NCI-H345 treated with DMSO at 0.1 percent for 48 hours (cell line): ENCODE results near the gene NFS1.

Experiments
- DNase-seq: peaks from one replicate; lab custom pipeline; 2025; ENCODE audit not compliant: unreplicated experiment; lab: John Stamatoyannopoulos, UW

The NFS1 gene

DNA sequence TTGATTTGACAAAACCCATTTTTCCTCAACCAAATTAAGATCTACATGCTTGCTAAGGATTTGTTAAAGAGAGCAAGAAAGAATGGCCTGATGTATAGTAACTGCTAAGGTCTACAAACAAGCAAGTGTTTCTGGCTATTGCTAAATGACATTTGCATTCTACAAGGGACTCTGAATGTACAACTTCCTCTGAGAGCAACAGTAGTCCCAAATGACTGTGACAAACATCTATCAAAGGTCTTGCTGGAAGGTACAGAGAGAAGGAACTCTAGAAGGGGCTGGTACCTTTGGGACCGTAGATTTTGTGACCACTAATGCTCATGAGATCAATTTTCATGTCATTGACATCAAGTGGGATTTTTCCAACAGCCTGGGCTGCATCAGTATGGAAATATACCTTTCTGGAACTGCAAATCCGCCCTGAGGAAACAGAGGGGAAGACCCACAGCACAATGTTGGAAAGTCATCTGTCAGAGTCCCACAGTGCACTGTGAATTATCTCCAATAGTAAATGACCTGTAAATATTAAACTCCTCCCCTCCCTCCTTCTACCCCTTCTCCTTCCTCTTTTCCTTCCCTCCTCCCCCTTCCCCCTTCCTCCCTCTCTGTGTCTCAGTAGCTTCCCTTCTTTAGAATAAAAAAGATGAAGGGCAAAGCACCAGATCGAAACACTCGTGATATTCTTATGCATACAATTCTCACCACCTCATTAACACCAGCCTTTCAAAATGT, 18.5 kb downstream of the NFS1 start:
- no peak for DNase-seq

DNA sequence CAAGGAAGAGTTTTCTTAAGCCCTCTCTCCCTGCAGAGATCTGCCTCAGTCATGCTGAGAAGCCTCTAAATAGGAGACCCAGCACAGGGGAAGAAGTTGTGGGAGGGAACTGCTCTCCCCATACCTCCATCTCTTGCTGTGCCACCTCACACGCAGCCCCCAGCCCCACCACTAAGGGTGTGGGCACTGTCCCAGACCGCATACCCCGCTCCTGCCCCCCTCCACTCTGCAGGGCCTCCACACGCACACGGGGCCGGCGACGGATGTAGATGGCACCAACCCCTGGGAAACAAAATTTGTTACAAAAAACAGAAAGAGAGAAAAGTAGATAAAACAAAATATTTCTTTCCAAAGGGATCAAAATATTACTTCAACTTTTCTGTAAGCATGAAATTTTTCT, 24.2 kb downstream of the NFS1 start:
- no peak for DNase-seq

GRCh38 chr20:35673884-35674283, 25.3 kb downstream of the NFS1 start:
- no peak for DNase-seq

DNA sequence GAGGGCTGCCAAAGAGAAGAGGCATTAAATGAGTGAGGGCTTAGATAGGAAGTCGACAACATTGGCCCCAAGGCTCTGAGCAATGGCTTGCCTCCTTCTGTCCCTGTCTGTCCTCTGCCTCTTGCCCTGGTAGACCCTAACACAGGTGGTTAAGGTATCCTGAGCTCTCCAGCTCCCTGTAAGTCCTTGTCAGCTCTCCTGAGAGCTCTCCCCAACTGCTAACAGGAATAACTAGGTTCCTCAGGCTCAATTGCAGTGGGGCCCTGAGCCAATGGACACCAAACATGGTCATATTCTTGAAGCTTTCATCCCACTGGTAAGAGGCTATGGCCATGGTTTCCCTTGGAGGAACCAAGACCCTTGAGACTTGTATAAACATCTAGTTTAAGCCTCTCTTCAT, 29.5 kb downstream of the NFS1 start:
- no peak for DNase-seq

DNA sequence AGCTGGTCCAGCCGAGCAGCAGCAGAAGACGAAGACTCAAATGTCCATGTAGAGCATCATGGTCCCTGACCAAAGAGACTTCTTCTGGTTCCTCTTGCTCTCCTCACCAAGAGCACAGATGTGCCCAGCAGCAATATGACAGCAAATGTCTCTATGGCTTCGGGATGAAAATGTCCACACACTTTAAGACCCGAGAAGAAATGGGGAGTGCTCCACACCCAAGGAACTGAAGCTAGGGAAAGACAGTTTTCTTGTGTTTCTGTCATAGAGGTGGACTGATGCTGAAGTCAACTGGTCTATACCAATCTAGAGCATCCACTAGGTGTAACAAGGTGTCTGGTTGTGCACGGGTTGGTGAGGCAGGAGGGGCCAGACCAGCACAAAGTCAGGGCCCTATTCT, 29.9 kb downstream of the NFS1 start:
- no peak for DNase-seq

- DNase-seq: no peak
These were observed 33.2 kb downstream of the NFS1 start for GRCh38 chr20:35665949-35666288.

DNA sequence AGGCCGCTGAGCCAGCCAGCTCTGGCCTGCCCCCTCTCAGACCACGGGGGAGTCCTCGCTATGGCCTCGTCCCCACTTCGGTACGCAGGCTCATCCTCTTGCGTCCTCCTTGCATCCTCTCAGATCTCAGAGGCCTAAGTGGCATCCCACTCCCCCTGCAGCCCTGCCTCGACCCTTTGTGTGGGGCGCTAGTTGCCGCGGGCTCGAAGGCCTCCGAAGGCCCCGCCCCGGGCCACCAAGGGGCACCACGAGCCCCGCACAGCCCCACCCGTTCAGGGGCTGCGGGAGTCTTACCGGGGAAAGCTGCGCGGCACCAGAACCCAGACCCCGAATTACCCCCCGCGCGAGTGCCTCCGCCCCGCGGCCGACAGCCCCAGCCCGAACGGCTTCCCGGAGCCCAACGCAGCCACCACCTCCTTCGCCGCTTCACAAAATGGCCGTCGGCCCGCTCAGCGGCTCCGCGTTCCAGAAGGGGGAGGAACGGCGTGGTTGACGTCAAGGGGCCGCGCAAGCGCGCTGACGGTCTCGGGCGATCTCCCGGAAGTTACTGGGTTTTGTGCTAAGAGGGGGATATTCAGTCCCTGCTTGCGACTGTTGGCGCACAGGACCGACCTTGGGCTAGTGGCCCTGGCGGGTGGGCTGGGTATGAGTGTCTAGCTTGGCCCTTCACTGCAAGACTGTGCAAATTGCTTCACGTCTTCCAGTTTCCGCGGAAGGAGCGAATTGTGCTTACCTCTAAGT, 34.5 kb downstream of the NFS1 start, which contains the start of the genes CPNE1 and RBM12:
CPNE1 (minus strand) TSS at position 435 of the 741 bp plus-strand sequence. CDS start 31,977 bp downstream, outside the sequence.
RBM12 (minus strand) TSS at position 435 of the 741 bp plus-strand sequence. CDS start 9,578 bp downstream, outside the sequence.
- DNase-seq: peak; percentile 96

- peak; percentile 25 for DNase-seq
These were observed 35.4 kb downstream of the NFS1 start for GRCh38 chr20:35663516-35664465.

GRCh38 chr20:35662551-35662950, 36.6 kb downstream of the NFS1 start:
- DNase-seq: no peak

DNA sequence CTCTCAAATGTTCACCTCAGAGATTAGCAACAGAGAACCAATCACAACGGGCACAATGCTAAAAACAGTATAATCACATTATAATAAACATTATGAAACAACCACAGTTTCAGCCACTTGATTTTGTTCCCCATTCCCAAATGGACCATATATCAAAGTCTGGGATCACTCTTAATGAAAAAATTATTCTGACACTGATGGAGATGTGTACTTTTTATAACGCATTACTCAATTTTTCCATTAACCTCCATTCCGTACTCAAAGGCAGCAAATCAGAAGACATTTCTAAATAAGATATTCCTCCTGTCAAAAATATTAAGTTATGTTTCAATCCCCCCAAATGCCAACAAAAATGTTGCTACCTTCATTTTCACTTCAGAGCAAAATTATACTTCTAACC, 37.2 kb downstream of the NFS1 start:
- DNase-seq: no peak

DNA sequence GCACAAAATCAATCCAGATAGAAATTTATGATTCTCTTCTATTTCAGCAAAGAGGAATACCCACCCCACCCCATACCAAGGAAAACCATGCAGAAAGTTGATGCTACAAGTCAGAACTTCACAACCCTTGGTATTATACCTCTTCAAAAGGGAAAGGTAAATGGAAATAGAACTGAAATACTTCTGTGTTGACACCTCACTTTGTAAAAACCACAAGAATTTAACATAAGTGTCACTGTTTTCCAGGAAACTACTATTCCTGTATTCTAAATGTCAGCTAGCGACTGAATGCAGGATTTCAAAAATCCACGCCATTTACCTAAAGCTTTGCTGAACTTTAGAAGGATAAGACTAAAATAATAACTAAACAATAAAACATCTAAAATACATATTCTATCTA, 38.1 kb downstream of the NFS1 start:
- DNase-seq: no peak

DNA sequence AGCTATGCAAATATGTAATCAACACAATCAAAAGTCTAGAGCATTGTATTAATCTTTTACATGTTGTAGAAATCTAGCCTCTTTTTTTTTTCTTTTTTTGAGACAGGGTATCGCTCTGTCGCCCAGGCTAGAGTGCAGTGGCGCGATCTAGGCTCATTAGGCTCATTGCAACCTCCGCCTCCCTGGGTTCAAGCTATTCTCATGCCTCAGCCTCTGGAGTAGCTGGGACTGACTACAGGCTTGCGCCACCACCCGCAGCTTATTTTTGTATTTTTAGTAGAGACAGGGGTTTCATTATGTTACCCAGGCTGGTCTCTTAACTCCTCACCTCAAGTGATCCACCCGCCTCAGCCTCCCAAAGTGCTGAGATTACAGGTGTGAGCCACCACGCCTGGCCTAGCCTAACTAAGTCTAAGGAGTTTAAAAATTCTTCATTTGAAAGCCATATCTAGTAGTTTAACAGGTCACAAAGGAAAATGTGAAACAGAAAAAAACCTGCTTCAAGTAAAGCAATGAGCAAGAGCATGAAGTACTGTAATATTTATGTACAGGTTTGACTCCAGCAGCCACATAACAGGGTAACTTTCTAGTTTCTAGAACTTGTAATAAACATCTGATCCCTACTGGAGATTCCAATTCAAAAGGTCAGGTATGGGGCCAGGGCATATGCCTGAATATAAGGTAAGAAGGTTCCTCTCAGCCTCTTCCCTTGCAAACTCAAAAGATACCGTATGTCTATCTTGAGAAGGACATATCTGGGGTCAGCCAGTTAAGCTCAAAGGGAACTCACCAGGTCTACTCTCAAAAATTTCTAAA, 38.8 kb downstream of the NFS1 start:
- no peak for DNase-seq

- no peak for DNase-seq
These were observed 41.9 kb downstream of the NFS1 start for GRCh38 chr20:35657271-35657670.

DNA sequence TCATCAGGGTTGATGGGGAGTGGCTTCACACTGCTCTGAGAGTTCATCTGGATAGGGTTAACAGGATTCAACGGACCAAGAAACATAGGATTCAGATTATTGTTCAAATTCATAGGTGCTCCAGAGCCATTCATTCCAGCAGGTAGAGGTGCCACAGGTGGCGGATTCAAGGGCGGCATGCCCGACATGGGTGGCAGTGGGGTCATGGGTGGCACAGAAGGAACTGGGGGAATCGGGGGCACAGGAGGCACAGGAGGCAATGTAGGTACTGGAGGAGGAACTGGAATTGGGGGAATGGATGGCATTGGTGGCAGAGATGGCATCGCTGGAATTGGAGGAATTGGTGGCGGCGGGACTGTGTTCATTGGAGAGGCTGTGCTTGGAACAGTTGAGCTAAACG, 44.7 kb downstream of the NFS1 start:
- DNase-seq: no peak

DNA sequence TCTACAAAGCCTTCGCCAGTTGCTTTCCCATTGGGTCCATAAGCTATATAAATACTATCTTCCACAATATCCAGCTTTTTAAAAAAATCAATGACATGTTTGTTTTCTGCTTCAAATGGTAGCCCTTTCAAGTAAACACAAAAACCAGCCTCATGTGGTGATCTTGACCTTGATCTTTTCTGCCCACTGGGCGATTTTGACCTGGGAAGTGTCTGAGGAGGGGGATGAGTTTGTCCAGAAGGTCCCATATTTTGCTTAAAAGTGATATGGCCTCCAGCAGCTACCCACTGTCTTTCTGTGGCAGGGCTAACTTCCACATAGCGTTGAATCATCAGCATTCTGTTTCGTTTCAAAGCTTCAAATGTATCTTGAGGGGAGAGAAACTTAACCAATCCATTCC, 45.3 kb downstream of the NFS1 start:
- no peak for DNase-seq

DNA sequence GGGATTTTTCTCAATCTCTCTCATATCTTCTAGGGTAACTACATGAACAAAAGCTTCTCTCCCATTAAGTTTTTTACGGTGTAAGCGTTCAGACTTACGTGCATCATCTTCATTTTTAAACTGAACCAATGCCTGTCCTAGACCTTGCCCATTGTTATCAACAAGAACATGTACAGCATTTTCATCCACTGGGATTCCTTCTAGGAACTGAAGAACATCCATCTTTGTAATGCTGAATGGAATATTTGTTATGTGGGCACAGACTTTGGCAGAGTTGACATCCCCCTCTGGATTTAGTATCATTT, 45.8 kb downstream of the NFS1 start:
- DNase-seq: no peak

DNA sequence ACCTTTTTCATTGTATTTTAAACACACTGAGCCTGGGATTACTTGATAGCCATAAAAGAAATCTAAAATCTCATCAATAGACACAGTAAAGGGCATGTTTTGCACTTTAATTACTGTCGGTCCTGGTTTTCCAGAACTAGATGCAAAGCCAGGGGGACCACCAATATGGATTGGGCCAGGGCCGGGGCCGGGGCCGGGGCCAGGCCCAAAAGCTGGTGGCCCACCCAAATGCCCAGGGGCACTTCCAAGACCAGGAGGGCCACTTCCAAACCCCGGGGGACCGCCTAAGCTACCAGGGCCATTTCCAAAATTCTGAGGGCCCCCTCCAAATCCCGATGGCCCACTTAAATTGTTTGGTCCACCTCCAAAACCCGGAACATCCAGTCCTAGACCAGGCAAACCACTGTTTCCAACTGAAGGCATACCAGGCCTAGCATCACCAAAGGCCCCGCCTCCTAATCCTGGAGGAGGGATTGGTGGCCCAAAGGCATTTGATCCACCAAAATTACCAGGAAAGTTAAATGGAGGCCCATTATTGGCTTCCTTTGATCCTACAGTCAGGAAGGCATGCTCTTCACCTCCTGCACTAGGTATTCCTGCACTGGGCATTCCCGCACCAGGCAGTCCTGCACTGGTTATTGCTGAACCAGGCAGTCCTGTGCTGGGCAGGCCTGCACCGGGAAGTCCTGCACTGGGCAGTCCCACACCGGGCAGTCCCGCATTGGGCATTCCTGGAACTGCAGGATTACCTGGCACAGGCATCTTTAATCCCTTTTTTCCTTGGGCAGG, 46.3 kb downstream of the NFS1 start:
- DNase-seq: no peak

GRCh38 chr20:35651958-35652357, 47.2 kb downstream of the NFS1 start:
- no peak for DNase-seq

DNA sequence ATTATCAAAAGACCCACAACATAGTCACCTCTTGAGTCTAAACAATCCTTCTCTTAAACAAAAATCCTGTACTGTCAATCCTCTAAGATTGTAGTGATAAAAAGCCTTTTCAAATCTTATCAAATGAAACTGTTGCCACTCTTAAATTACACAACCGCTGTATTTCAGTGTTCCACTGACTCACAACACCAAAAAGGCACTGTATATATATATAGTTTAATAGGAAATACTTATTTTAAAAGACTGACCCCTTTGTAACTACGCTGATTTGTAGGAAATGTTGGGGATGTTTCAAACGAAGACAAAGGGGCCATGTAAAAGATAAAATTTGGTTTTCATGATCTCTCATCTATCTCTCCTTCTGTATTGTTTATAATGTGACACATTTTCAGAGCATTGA, 48.5 kb downstream of the NFS1 start:
- DNase-seq: no peak

- DNase-seq: no peak
These were observed 50.3 kb downstream of the NFS1 start for GRCh38 chr20:35648836-35649235.
